DOHH2 (cell line): ENCODE measurements around the gene CSMD2.

Source experiments
- CTCF ChIP-seq: fragments of 200-600 bp; sonication (generic); IDR thresholded peaks from one replicate; pipeline ENCODE4 v1.5.1; 2014; ENCODE audit warnings: antibody characterized with exemption, mild to moderate bottlenecking, low read depth, low read length; ENCODE audit not compliant: poor library complexity, severe bottlenecking
- EZH2phosphoT487 ChIP-seq: fragments of 200-600 bp; sonication (generic); IDR thresholded peaks from 2 replicates; pipeline ENCODE4 v1.6.1; 2017; ENCODE audit warnings: borderline replicate concordance, mild to moderate bottlenecking, antibody characterized with exemption, low read length, moderate library complexity, mixed read lengths

GRCh38 chr1:34130306-34130705 lies 34.7 kb downstream of the CSMD2 start:
- no peak for TF ChIP-seq CTCF
- no peak for TF ChIP-seq EZH2phosphoT487
